HG03196 (cell line): ENCODE data around the gene BORCS5.

Experiments
- ATAC-seq: cut with Tn5 transposase; IDR thresholded peaks from one replicate; pipeline ENCODE4 v1.9.1; 2021; ENCODE audit not compliant: unreplicated experiment

The BORCS5 gene

GRCh38 chr12:12428961-12429657 is 72.2 kb downstream of the BORCS5 start:
- no peak for ATAC-seq

- no peak for ATAC-seq
Observed at GRCh38 chr12:12432364-12432763, 75.5 kb downstream of the BORCS5 start.

GRCh38 chr12:12433203-12433731 is 76.4 kb downstream of the BORCS5 start:
- no peak for ATAC-seq

GRCh38 chr12:12436831-12437345 is 80.0 kb downstream of the BORCS5 start:
- ATAC-seq, result no peak

DNA sequence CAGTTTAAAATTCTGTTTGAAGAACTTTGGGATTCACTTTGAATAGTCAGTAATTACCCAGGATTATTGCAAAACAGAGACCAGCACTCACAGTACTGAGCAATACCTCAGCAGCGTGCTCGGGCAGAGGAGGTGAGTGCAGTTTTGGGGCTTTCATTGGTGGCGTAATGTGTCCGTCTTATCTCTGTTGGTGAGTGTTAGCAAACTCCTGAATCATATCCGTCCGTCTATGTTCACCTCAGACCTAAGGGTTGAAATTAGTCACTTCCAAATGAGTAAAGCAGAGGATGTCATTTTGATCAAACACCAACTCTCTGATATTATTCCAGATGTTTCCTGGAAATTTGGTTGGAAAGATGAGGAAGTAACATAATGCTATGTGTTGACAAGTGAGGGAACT is 82.8 kb downstream of the BORCS5 start:
- ATAC-seq, result no peak

- no peak for ATAC-seq
Observed at GRCh38 chr12:12440784-12441428, 84.0 kb downstream of the BORCS5 start.

- ATAC-seq, result no peak
Observed at GRCh38 chr12:12441429-12441807, 84.5 kb downstream of the BORCS5 start.

- ATAC-seq, result no peak
Observed at GRCh38 chr12:12441843-12442461, 85.1 kb downstream of the BORCS5 start.

DNA sequence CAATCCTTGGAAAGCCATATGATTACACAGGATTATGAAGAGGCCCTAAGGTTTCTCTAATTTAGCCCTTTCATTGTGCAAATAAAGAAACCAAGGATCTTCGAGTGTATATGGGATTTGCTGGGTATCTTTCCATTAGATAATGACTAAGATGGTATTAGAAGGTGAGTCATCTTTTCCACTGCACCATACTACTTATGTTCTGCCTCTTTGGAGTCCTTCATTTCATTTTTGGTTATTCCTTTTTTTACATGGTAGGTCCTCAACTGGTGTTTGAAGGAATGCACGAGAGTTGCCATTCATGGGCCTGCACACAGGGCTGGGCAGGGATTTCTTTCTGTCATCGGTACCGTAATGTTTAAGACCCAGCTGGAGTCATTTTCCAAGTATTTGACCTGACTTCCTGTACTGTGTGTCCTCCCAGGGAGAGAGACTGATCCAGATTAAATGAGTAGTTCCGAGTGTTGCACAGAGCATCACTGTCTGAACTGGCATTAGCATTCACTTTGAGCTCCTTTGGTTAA is 85.7 kb downstream of the BORCS5 start:
- ATAC-seq, result no peak

DNA sequence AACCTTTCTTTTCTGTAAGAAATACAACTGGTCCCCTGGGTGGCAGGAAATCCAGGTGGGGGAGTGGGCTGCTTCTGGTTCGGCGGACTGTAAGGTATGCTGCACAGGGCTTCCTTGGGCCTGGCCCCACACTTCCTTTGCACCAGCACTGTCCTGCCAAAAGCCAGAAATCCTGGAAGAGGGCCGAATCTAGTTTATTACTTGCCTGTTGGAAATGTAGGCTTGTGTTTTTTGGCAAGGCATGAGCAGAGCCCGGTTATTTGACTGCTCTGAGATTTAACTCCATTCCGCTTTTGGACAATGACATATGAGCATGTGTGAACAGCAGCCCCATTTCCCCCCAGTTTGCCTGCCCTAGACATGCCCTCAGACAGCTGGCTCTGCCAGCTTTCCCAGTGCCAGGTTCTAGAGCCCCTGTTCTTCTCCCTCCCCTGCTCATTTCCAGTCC is 86.6 kb downstream of the BORCS5 start:
- no peak for ATAC-seq

GRCh38 chr12:12445165-12445881 is 88.4 kb downstream of the BORCS5 start:
- no peak for ATAC-seq

- no peak for ATAC-seq
Observed at GRCh38 chr12:12445882-12446181, 89.0 kb downstream of the BORCS5 start.

GRCh38 chr12:12446786-12447185 is 89.9 kb downstream of the BORCS5 start:
- no peak for ATAC-seq

GRCh38 chr12:12447236-12447635 is 90.4 kb downstream of the BORCS5 start:
- ATAC-seq, result no peak

DNA sequence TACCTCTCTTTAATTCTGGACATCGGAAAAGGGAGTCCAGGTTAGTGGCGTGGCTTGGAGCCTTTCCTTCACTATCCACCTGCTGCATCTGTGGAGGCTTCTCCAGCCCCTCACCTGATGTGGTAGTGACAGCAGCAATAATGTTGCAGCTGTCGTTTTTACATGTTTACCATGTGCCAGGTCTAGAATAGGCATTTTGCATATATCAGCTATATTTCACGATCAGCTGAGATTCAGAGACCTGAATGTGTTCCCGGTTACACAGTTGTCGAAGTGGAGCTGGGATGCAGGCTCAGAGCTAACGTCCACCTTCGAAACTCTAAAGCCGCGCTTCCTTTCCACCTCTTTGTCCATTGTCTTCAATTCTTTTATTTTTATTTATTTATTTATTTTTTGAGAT is 91.0 kb downstream of the BORCS5 start:
- ATAC-seq, result no peak

GRCh38 chr12:12449533-12450025 is 92.7 kb downstream of the BORCS5 start:
- no peak for ATAC-seq

DNA sequence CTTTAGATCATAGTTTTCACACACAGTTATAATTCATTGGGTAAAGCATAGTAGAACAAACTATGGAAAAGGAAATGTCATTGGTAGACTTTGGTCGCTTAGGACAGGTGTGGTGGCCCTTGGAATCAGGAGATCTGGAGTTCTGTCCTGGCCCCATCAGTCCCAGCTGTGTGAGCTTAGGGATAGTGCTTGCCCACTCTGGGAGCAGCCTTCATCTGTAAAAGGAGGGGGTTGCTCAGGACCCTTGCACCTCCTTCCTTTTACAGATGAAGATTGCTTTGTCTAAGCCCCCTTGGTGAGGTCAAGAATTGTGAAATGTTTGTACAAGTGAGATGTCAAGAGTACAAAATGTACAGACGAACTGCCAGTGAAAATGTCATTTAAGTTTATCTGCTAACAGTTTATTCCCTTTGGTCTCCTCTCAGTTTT is 93.2 kb downstream of the BORCS5 start:
- no peak for ATAC-seq

GRCh38 chr12:12451098-12451497 is 94.2 kb downstream of the BORCS5 start:
- no peak for ATAC-seq

DNA sequence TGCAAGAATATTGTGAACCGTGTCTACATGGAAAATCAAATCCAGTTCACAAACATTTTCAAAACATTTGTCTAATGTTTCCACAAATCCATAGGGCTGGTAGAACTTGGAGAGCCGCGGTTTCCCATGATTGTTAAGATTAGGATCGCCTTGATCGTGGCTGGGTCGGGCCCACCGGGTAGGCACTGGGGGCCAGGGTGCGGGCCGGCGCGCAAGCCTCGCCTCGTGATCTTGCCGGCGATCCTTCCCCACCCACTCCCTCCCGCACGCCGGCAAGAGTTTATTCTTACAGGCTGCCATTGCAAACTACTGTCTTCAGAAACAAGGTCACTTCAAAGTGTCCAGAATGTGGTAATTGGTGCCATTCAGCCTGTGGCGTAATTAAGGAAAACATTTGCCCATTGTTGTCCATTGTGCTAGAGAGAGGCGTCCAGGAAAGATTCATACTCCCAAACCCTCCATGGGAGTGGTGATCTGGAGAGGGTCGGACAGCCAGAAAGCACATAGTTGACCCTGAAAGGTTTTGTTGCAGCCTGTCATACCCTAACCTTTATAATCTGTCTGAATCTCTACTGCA is 95.5 kb downstream of the BORCS5 start:
- ATAC-seq, result no peak

DNA sequence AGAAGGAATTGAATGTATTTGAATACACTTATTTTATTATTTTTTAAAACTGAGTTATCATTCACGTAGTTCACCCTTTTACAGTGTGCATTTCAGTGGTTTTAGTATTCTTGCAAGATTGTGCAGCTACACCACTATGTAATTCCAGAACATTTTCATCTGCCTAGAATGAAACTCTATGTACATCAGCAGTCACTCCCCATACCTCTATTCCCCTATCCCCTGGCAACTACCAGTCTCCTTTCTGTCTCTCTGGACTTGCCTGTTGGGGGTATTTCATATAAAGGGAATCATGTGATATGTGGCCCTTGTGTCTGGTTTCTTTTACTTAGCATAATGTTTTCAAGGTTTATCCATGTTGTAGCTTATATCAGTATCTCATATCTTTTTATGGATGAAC is 96.8 kb downstream of the BORCS5 start:
- no peak for ATAC-seq

DNA sequence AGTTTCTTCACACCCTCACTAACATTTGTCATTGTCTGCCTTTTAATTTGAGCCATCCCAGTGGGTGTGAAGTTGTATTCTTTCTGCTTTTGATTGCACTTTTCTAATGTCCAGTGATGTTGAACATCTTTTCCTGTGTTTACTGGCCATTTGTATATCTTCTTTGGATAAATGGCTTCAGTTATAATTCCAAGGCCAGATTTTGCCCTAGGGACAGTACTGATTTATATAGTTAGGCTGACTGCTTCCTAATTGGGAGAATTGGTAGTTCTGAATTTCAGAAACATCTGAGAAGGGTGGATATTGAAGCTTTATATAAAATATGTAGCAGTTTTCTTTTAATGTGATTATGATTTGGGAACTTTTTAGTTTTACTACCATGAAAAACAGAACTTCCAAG is 97.4 kb downstream of the BORCS5 start:
- ATAC-seq, result no peak
